ENCODE measurements around the gene GPR160. TPM values are rescaled to one million over a fixed set of nuclear protein-coding genes. Genes with fewer than 3 reads are reported as not detected.

The GPR160 gene
- total and polyA plus RNA-seq, 8 donors = 7.8 to 25.4 (median 13.2) TPM

DNA sequence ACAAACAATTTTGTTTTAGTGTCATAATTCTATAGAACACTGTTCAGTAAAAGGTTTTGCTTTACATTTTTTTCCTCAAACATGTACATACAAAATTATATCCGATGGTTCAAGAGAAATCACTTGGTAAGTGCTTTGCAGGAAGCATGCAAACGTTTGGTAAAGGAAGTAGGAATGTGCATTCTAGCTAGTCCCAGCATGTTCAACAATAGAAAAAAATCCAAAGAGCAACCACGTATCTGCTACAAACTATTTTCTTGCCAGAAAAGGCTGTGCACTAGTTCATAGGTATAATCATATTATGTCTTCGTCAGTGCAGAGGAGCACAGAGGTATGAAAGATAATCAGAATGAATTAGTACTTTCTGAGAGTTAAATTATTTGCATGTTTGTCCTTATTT, 58.0 kb downstream of the GPR160 start:
- H3K9me3 ChIP-seq = no peaks in the 10 kb centered on the region
- intact Hi-C loops (cut with DNase I) = no loop called here
- H3K27ac ChIP-seq = no peak overlapping the region
- H3K36me3 ChIP-seq = peaks cover 0 to 71% of the 10 kb centered on the region in 2 donors
- no peak for ATAC-seq
- TF ChIP-seq, protein P1, sequence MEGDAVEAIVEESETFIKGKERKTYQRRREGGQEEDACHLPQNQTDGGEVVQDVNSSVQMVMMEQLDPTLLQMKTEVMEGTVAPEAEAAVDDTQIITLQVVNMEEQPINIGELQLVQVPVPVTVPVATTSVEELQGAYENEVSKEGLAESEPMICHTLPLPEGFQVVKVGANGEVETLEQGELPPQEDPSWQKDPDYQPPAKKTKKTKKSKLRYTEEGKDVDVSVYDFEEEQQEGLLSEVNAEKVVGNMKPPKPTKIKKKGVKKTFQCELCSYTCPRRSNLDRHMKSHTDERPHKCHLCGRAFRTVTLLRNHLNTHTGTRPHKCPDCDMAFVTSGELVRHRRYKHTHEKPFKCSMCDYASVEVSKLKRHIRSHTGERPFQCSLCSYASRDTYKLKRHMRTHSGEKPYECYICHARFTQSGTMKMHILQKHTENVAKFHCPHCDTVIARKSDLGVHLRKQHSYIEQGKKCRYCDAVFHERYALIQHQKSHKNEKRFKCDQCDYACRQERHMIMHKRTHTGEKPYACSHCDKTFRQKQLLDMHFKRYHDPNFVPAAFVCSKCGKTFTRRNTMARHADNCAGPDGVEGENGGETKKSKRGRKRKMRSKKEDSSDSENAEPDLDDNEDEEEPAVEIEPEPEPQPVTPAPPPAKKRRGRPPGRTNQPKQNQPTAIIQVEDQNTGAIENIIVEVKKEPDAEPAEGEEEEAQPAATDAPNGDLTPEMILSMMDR (IDR thresholded peaks at IDR 0.05) = no peak
- no peaks in the 10 kb centered on the region for H3K4me1 ChIP-seq
- no peak for DNase-seq
- H3K4me3 ChIP-seq = no peak overlapping the region
- H3K27me3 ChIP-seq = no peaks in the 10 kb centered on the region

DNA sequence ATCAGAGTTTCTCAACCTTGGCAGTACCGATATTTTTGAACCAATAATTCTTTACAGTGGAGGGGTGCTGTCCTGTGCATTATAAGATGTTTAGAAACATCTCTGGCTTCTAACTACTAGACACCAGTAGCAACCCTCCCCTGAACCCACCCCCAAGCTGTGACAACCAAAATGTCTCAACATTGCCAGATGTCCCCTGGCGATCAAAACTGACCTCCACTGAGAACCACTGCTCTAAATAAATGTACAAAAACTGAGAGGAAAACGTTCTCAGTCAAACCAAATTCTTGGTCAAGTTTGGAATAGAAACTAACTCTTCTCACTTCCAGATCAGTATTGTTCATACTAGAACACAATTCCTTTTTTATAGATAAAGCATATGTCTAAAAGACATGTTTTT, 58.5 kb downstream of the GPR160 start:
- no peak for ATAC-seq
- peaks cover 0 to 76% of the 10 kb centered on the region in 2 donors for H3K36me3 ChIP-seq
- no peak overlapping the region for H3K27ac ChIP-seq
- H3K4me1 ChIP-seq = no peaks in the 10 kb centered on the region
- no peaks in the 10 kb centered on the region for H3K27me3 ChIP-seq
- intact Hi-C loops (cut with DNase I) = no loop called here
- TF ChIP-seq, protein P1 (IDR thresholded peaks at IDR 0.05) = no peak
- no peaks in the 10 kb centered on the region for H3K9me3 ChIP-seq
- no peak overlapping the region for H3K4me3 ChIP-seq
- no peak for DNase-seq

GRCh38 chr3:170098753-170099152, 61.0 kb downstream of the GPR160 start:
- no peaks in the 10 kb centered on the region for H3K27me3 ChIP-seq
- DNase-seq = no peak
- peaks cover 0 to 96% of the 10 kb centered on the region in 2 donors for H3K36me3 ChIP-seq
- no peak overlapping the region for H3K27ac ChIP-seq
- no peak for ATAC-seq
- TF ChIP-seq, protein P1 (IDR thresholded peaks at IDR 0.05) = no peak
- no peaks in the 10 kb centered on the region for H3K9me3 ChIP-seq
- intact Hi-C loops (cut with DNase I) = no loop called here
- H3K4me3 ChIP-seq = no peak overlapping the region
- no peaks in the 10 kb centered on the region for H3K4me1 ChIP-seq

DNA sequence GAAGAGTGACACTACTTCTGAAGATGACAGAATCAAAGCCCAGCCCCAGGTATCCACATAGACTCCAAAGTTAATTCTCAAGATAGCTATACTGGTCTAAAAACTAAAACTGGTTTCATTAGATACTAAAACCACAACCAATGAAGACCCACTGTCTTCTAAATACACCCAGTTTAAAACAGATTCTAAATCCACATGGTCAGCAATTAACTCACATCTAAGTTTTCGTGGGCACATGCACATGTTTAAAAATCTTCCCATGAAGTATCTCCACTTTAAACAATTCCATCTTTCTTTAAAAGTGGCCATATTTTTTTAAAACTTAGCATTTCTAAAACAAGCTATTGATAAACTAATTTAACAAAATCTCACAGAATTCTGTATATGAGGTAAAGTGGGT, 63.1 kb downstream of the GPR160 start:
- intact Hi-C loops (cut with DNase I) = no loop called here
- H3K4me3 ChIP-seq = no peak overlapping the region
- no peaks in the 10 kb centered on the region for H3K27me3 ChIP-seq
- no peak for ATAC-seq
- no peak for DNase-seq
- H3K36me3 ChIP-seq = peaks cover 0 to 93% of the 10 kb centered on the region in 2 donors
- no peaks in the 10 kb centered on the region for H3K4me1 ChIP-seq
- H3K27ac ChIP-seq = no peak overlapping the region
- TF ChIP-seq, protein P1 (IDR thresholded peaks at IDR 0.05) = no peak
- no peaks in the 10 kb centered on the region for H3K9me3 ChIP-seq

DNA sequence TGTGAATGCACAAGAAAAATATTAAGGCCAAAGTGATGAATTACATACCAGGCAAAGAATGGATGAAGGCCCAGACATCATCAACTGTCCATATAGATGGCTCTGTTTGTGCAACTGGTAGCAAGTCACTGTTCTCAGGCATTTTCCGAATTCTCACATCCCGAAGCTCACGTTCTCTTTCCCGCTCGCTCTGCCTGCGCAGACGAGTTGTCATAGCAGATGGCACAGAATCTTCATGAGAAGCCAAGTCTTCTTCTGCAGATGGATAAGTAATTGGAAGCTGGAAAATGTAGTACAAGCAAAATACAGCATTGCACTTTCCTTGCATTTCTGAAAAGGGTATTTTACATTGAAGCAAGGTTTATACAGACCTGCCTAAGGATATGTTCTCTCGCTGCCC, 64.6 kb downstream of the GPR160 start:
- H3K9me3 ChIP-seq = no peaks in the 10 kb centered on the region
- no peaks in the 10 kb centered on the region for H3K27me3 ChIP-seq
- H3K4me1 ChIP-seq = no peaks in the 10 kb centered on the region
- H3K36me3 ChIP-seq = peaks cover 0 to 93% of the 10 kb centered on the region in 2 donors
- ATAC-seq (no peak), DNase-seq (no peak)
- intact Hi-C loops (cut with DNase I) = no loop called here
- H3K4me3 ChIP-seq = no peak overlapping the region
- TF ChIP-seq, protein P1 (IDR thresholded peaks at IDR 0.05) = no peak
- H3K27ac ChIP-seq = no peak overlapping the region
